ENCODE data around the gene EML3. TPM values are rescaled to one million over a fixed set of nuclear protein-coding genes. Genes with fewer than 3 reads are reported as not detected.
A peak's percentile ranks its signal among the peaks of the same experiment; 100 is the strongest.

EML3 gene
- polyA plus RNA-seq, 1 donor (not counting 4 experiments of a cell fraction or from before 2014, with no cell fraction given) = 13.6 TPM

DNA sequence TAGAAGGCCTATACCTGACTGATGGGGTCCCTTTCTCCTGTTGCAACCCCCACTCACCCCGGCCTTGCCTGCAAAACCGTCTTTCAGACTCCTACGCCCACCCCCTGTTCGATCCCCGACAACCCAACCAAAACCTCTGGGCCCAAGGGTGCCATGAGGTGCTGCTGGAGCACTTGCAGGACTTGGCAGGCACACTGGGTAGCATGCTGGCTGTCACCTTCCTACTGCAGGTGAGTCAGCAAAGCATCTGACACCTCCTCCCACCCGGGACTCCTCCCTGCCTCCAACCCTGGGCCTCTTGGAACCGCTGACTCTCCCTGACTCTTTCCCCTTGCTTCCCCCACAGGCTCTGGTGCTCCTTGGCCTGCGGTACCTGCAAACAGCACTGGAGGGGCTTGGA is 1.7 kb upstream of the EML3 start:
- Histone ChIP-seq H2AFZ (ENCODE audit: control insufficient read depth, low read length) (no peak overlapping the region), H3K4me3 (ENCODE audit: control insufficient read depth in 2 of 3, extremely low read depth in 1 of 3, insufficient read depth in 2 of 3, low read depth in 1 of 3, low read length in 3 of 3) (no peak overlapping the region), H3K27ac (ENCODE audit: control insufficient read depth, insufficient read depth, low read length) (no peak overlapping the region), H3K4me1 (ENCODE audit: control insufficient read depth, extremely low read depth, insufficient read depth, low read length) (peaks cover 22% of the 10 kb centered on the region), H3K9me1 (ENCODE audit: control insufficient read depth, extremely low read depth, insufficient read depth, low read length) (no peaks in the 10 kb centered on the region), H3K9me3 (ENCODE audit: control insufficient read depth, low read depth, low read length) (no peaks in the 10 kb centered on the region), H3K27me3 (ENCODE audit: control insufficient read depth, extremely low read depth, insufficient read depth, low read length) (no peaks in the 10 kb centered on the region), H3K79me2 (ENCODE audit: control insufficient read depth, insufficient read depth, low read length) (no peaks in the 10 kb centered on the region), H3K4me2 (ENCODE audit: control insufficient read depth, extremely low read depth, insufficient read depth, low read depth, low read length) (no peak overlapping the region), H3K36me3 (ENCODE audit: control insufficient read depth in 2 of 2, extremely low read depth in 1 of 2, insufficient read depth in 2 of 2, low read length in 2 of 2) (peaks cover 8 to 18% of the 10 kb centered on the region in 2 experiments), H3K9ac (ENCODE audit: control insufficient read depth, extremely low read depth, insufficient read depth, low read length) (no peak overlapping the region), H4K20me1 (ENCODE audit: control insufficient read depth, extremely low read depth, insufficient read depth, low read length) (no peaks in the 10 kb centered on the region)
- no peak for TF ChIP-seq EZH2 (IDR thresholded peaks at IDR 0.05; ENCODE audit: low read length)
- TF ChIP-seq, protein P1, sequence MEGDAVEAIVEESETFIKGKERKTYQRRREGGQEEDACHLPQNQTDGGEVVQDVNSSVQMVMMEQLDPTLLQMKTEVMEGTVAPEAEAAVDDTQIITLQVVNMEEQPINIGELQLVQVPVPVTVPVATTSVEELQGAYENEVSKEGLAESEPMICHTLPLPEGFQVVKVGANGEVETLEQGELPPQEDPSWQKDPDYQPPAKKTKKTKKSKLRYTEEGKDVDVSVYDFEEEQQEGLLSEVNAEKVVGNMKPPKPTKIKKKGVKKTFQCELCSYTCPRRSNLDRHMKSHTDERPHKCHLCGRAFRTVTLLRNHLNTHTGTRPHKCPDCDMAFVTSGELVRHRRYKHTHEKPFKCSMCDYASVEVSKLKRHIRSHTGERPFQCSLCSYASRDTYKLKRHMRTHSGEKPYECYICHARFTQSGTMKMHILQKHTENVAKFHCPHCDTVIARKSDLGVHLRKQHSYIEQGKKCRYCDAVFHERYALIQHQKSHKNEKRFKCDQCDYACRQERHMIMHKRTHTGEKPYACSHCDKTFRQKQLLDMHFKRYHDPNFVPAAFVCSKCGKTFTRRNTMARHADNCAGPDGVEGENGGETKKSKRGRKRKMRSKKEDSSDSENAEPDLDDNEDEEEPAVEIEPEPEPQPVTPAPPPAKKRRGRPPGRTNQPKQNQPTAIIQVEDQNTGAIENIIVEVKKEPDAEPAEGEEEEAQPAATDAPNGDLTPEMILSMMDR (optimal IDR thresholded peaks at IDR 0.05 in 1 of 3, IDR thresholded peaks at IDR 0.05 in 1 of 3, conservative IDR thresholded peaks at IDR 0.05 in 1 of 3; ENCODE audit: extremely low read depth in 1 of 3, insufficient read depth in 2 of 3, low read length in 3 of 3) = no peak
- dilution Hi-C loops (cut with MboI; ENCODE audit: extremely low pct_ligation_motif_present, low sequenced_read_pairs) = no loop called here
- DNase-seq (ENCODE audit: low read depth, low spot score) (no peak), FAIRE-seq (peak; percentile 82)

DNA sequence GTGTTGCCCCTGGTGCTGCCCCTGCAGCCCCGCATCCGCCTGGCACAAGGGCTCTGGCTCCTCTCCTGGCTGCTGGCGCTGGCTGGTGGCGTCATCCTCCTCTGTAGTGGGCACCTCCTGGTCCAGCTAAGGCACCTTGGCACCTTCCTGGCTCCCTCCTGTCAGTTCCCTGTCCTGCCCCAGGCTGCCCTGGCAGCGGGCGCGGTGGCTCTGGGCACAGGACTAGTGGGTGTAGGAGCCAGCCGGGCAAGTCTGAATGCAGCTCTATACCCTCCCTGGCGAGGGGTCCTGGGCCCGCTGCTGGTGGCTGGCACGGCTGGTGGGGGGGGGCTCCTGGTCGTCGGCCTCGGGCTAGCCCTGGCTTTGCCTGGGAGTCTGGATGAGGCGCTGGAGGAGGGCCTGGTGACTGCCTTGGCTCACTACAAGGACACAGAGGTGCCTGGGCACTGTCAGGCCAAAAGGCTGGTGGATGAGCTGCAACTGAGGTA is 760 bp upstream of the EML3 start:
- Histone ChIP-seq H3K9me1 (ENCODE audit: control insufficient read depth, extremely low read depth, insufficient read depth, low read length) (no peaks in the 10 kb centered on the region), H3K36me3 (ENCODE audit: control insufficient read depth in 2 of 2, extremely low read depth in 1 of 2, insufficient read depth in 2 of 2, low read length in 2 of 2) (peaks cover 11 to 21% of the 10 kb centered on the region in 2 experiments), H3K9me3 (ENCODE audit: control insufficient read depth, low read depth, low read length) (no peaks in the 10 kb centered on the region), H3K4me2 (ENCODE audit: control insufficient read depth, extremely low read depth, insufficient read depth, low read depth, low read length) (no peak overlapping the region), H3K27me3 (ENCODE audit: control insufficient read depth, extremely low read depth, insufficient read depth, low read length) (no peaks in the 10 kb centered on the region), H3K4me1 (ENCODE audit: control insufficient read depth, extremely low read depth, insufficient read depth, low read length) (peaks cover 20% of the 10 kb centered on the region), H3K79me2 (ENCODE audit: control insufficient read depth, insufficient read depth, low read length) (no peaks in the 10 kb centered on the region), H2AFZ (ENCODE audit: control insufficient read depth, low read length) (no peak overlapping the region), H3K9ac (ENCODE audit: control insufficient read depth, extremely low read depth, insufficient read depth, low read length) (no peak overlapping the region), H3K4me3 (ENCODE audit: control insufficient read depth in 2 of 3, extremely low read depth in 1 of 3, insufficient read depth in 2 of 3, low read depth in 1 of 3, low read length in 3 of 3) (no peak overlapping the region), H4K20me1 (ENCODE audit: control insufficient read depth, extremely low read depth, insufficient read depth, low read length) (no peaks in the 10 kb centered on the region), H3K27ac (ENCODE audit: control insufficient read depth, insufficient read depth, low read length) (no peak overlapping the region)
- FAIRE-seq (no peak), DNase-seq (ENCODE audit: low read depth, low spot score) (no peak)
- no peak for TF ChIP-seq EZH2 (IDR thresholded peaks at IDR 0.05; ENCODE audit: low read length)
- TF ChIP-seq, protein P1 (optimal IDR thresholded peaks at IDR 0.05 in 1 of 3, IDR thresholded peaks at IDR 0.05 in 1 of 3, conservative IDR thresholded peaks at IDR 0.05 in 1 of 3; ENCODE audit: extremely low read depth in 1 of 3, insufficient read depth in 2 of 3, low read length in 3 of 3) = no peak
- dilution Hi-C loops (cut with MboI; ENCODE audit: extremely low pct_ligation_motif_present, low sequenced_read_pairs) = no loop called here

Measured in keratinocyte (primary cell).